Activated CD8-positive, alpha-beta T cell treated with anti-CD3 and anti-CD28 coated beads for 36 hours (primary cell): ENCODE results near the gene EARS2. TPM values are rescaled to one million over a fixed set of nuclear protein-coding genes. Genes with fewer than 3 reads are reported as not detected.
A peak's percentile ranks its signal among the peaks of the same experiment; 100 is the strongest.

Source experiments
- ATAC-seq: fragments of 200-7000 bp; cut with Tn5 transposase; one replicate; pipeline ENCODE4 v1.10.0; 2021; ENCODE audit warnings: mild to moderate bottlenecking, moderate library complexity
- CTCF ChIA-PET: fragments of 350-600 bp; sonication (Branson Sonifier 250); formaldehyde crosslinking; loops from one replicate; lab custom pipeline; 2021; ENCODE audit warnings: antibody characterized with exemption; lab: Charles Lee
- POLR2A ChIA-PET: fragments of 350-600 bp; sonication (Branson Sonifier 250); formaldehyde crosslinking; loops from one replicate; lab custom pipeline; 2021; ENCODE audit warnings: antibody characterized with exemption; lab: Charles Lee
- DNase-seq: peaks from one replicate; pipeline ENCODE4 v3.0.0-alpha.2; 2020
- H3K27ac Mint-ChIP-seq: one replicate; pipeline ENCODE4 v1.8.0; 2021; ENCODE audit warnings: mild to moderate bottlenecking, mixed read lengths
- H3K27me3 Mint-ChIP-seq: one replicate; pipeline ENCODE4 v1.8.0; 2021; ENCODE audit warnings: mixed read lengths
- H3K36me3 Mint-ChIP-seq: one replicate; pipeline ENCODE4 v1.8.0; 2021; ENCODE audit warnings: low read depth, mixed read lengths
- H3K4me1 Mint-ChIP-seq: one replicate; pipeline ENCODE4 v1.8.0; 2021; ENCODE audit warnings: low read depth, mixed read lengths
- H3K4me3 Mint-ChIP-seq: one replicate; pipeline ENCODE4 v1.8.0; 2021; ENCODE audit warnings: mild to moderate bottlenecking, moderate library complexity, mixed read lengths
- H3K9me3 Mint-ChIP-seq: one replicate; pipeline ENCODE4 v1.8.0; 2021; ENCODE audit warnings: mixed read lengths
- intact Hi-C: fragments of 100-400 bp; cut with micrococcal nuclease; formaldehyde crosslinking; loops from one replicate; pipeline ENCODE4 v1.10.0; 2022
- total RNA-seq, 2 experiments: library from RNA; stranded (reverse); gene quantifications; one replicate each; pipeline ENCODE4 v1.2.3, GENCODE V29; 2021
- TF ChIP-seq, protein P1 (sequence below): fragments of 200-600 bp; IDR thresholded peaks from one replicate; pipeline ENCODE4 v1.8.0; 2022; ENCODE audit warnings: antibody characterized with exemption, mild to moderate bottlenecking

The EARS2 gene
- total RNA-seq, 2 experiments from 2014 or later: 25.7 to 29.1 TPM

DNA sequence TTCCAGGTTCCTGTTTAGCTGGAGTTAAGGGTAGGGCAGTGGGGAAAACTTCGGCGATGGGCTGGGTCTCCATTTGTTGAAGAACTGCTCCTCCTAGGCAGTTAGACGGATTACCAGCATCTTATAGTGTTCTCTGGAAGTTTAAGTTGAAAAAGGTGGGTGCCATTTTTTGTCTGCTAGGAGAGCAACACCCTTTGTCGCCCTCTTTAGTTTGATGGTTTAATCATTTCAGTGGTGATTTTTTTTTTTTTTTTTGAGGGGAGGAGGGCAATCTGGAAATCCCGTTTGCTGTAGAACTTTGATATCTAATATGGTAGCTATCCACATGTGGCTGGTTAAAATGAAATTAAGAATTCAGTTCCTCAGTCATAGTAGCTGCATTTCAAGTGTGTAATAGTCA is 4.4 kb upstream of the EARS2 start:
- H3K4me1 Mint-ChIP-seq: peaks cover 33% of the 10 kb centered on the region
- no peak for ATAC-seq
- no peaks in the 10 kb centered on the region for H3K9me3 Mint-ChIP-seq
- DNase-seq: no peak
- H3K27me3 Mint-ChIP-seq: no peaks in the 10 kb centered on the region
- intact Hi-C loops: no loop called here
- peaks cover 54% of the 10 kb centered on the region for H3K36me3 Mint-ChIP-seq
- TF ChIP-seq, protein P1, sequence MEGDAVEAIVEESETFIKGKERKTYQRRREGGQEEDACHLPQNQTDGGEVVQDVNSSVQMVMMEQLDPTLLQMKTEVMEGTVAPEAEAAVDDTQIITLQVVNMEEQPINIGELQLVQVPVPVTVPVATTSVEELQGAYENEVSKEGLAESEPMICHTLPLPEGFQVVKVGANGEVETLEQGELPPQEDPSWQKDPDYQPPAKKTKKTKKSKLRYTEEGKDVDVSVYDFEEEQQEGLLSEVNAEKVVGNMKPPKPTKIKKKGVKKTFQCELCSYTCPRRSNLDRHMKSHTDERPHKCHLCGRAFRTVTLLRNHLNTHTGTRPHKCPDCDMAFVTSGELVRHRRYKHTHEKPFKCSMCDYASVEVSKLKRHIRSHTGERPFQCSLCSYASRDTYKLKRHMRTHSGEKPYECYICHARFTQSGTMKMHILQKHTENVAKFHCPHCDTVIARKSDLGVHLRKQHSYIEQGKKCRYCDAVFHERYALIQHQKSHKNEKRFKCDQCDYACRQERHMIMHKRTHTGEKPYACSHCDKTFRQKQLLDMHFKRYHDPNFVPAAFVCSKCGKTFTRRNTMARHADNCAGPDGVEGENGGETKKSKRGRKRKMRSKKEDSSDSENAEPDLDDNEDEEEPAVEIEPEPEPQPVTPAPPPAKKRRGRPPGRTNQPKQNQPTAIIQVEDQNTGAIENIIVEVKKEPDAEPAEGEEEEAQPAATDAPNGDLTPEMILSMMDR: no peak
- H3K27ac Mint-ChIP-seq: peak overlapping the region; percentile 11
- ChIA-PET CTCF (interaction anchor here (0.7 to 1.5 kb wide), 2 partner anchors 10 to 35 kb away, joined by 3 to 5 read pairs; partner anchors contain the start of gene NDUFAB1), POLR2A (interaction anchor here (1.2 to 1.5 kb wide), 3 partner anchors 16 to 79 kb away, joined by 3 to 5 read pairs (median 4); partner anchors contain the start of genes DCTN5 and PALB2)
- no peak overlapping the region for H3K4me3 Mint-ChIP-seq

DNA sequence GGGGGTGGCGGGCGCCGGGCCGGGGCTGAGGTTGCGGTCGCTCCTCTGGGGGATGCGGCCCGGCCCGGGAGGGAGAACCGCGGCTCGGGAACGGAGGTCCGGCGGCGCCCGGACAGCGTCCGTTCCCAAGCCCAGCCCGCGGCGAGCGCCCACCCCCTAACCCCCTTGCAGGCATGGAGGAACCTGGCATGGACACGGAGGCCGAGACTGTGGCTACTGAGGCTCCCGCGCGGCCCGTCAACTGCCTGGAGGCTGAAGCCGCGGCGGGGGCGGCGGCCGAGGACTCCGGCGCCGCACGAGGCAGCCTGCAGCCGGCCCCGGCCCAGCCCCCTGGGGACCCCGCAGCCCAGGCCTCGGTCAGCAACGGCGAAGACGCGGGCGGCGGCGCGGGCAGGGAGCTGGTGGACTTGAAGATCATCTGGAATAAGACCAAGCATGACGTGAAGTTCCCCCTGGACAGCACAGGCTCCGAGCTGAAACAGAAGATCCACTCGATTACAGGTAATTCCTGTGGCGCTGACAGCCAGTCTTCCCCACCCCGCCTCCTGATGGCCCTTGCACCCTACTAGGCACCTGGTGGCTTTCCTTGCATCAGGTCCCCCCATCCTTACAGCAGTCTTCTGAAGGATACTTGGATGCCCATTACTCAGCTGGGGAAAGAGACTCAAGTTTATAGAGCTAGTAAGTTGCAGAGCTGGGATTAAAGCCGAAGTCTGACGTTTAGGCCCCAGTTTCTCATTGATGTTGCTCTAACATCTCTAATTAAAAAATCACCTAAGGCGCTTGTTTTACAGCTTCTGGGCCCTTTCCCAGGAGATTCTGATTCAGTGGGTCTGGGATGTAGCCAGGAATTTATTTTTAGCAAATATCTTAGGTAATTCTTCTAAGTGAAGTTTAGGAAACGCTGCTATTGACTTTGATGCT is 891 bp upstream of the EARS2 start:
- peak; percentile 2 for ATAC-seq
- Mint-ChIP-seq H3K27ac (peak overlapping the region; percentile 90), H3K9me3 (no peaks in the 10 kb centered on the region), H3K27me3 (no peaks in the 10 kb centered on the region), H3K36me3 (peaks cover 41% of the 10 kb centered on the region), H3K4me1 (peaks cover 49% of the 10 kb centered on the region), H3K4me3 (peak overlapping the region; percentile 97)
- POLR2A ChIA-PET: interaction anchor here (0.7 to 3.2 kb wide), 6 partner anchors 34 to 119 kb away, joined by 3 to 11 read pairs (median 3); partner anchors contain the start of gene PALB2
- DNase-seq: peak; percentile 31
- intact Hi-C loops: no loop called here
- CTCF ChIA-PET: interaction anchor here (0.8 to 1.8 kb wide), 9 partner anchors 11 to 170 kb away, joined by 3 to 10 read pairs (median 3); partner anchors contain the start of gene NDUFAB1
- TF ChIP-seq, protein P1: no peak

DNA sequence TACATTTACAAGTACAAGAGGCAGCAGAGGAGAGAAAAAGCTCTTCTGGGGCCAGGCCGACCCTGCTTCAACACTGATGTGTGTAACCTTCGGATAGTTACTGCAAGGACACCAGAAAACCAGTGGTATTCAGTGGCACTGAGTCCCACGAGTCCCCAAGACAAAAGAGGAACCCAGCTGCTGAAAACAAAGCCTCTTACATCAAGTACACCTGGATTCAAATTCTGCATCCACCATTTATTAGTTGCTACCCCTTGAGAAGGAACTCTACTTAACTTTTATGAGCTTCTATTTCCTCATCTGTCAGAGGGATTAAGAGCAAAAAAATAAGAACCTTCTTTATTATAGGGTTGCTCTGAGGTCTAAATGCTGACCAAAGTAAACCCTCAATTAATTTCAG is 2.6 kb downstream of the EARS2 start:
- Mint-ChIP-seq H3K36me3 (peaks cover 34% of the 10 kb centered on the region), H3K27ac (peak overlapping the region; percentile 49), H3K4me1 (peaks cover 31% of the 10 kb centered on the region), H3K9me3 (no peaks in the 10 kb centered on the region), H3K27me3 (no peaks in the 10 kb centered on the region), H3K4me3 (no peak overlapping the region)
- ATAC-seq (no peak), DNase-seq (no peak)
- ChIA-PET POLR2A (interaction anchor here (0.8 to 1.1 kb wide), 4 partner anchors 14 to 76 kb away, joined by 3 read pairs; no protein-coding TSS in a partner anchor), CTCF (interaction anchor here (0.7 to 1.0 kb wide), 3 partner anchors 18 to 120 kb away, joined by 3 read pairs; no protein-coding TSS in a partner anchor)
- TF ChIP-seq, protein P1: no peak
- intact Hi-C loops: no loop called here

DNA sequence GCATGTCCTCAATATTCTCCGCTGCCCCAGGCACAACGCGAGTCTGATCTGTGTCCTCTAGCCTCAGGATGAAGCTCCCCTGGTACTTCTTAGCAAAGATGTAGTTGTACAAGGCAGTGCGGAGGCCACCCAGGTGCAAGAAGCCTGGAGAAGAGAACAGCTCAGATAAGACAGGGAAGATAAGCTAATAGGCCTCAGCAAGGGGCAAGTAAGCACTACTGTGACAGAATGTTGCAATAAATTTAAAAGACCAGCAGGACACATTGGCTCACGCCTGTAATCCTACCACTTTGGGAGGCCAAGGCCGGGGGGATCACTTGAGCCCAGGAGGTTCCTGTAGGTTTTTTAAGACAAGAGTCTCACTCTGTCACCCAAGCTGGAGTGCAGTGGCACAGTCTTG is 5.0 kb downstream of the EARS2 start:
- no peak for DNase-seq
- intact Hi-C loops: no loop called here
- Mint-ChIP-seq H3K4me1 (peaks cover 21% of the 10 kb centered on the region), H3K27ac (no peak overlapping the region), H3K4me3 (no peak overlapping the region), H3K9me3 (no peaks in the 10 kb centered on the region), H3K36me3 (peaks cover 40% of the 10 kb centered on the region), H3K27me3 (no peaks in the 10 kb centered on the region)
- TF ChIP-seq, protein P1: no peak
- ChIA-PET CTCF (no interaction called here), POLR2A (no interaction called here)
- no peak for ATAC-seq
